ENCODE results near the gene BTN3A1. TPM values are rescaled to one million over a fixed set of nuclear protein-coding genes. Genes with fewer than 3 reads are reported as not detected.

Gene BTN3A1
- total RNA-seq, 3 donors from 2014 or later (not counting 1 experiment from before 2014, with no cell fraction given) = 285 to 373 (median 348) TPM

- no peak overlapping the region for H3K4me3 Mint-ChIP-seq
- Histone ChIP-seq H3K27me3 (ENCODE audit: control insufficient read depth, insufficient read depth, low read length) (no peaks in the 10 kb centered on the region), H3K4me3 (ENCODE audit: low read length) (no peak overlapping the region), H3K9me3 (ENCODE audit: control insufficient read depth, insufficient read depth, low read length) (no peaks in the 10 kb centered on the region), H3K36me3 (ENCODE audit: control insufficient read depth, insufficient read depth, low read length) (peaks cover 17% of the 10 kb centered on the region), H3K27ac (ENCODE audit: low read length) (no peak overlapping the region), H3K4me1 (ENCODE audit: control insufficient read depth, insufficient read depth, low read length) (peaks cover 16% of the 10 kb centered on the region)
- no peak for DNase-seq
- no peaks in the 10 kb centered on the region for H3K27me3 Mint-ChIP-seq (ENCODE audit: low read depth in 2 of 2)
- peak overlapping the region; percentile 64 to 100 for H3K27ac Mint-ChIP-seq
- no peaks in the 10 kb centered on the region for H3K9me3 Mint-ChIP-seq
- no peak for TF ChIP-seq CTCF (IDR thresholded peaks at IDR 0.05)
- H3K4me1 Mint-ChIP-seq = peaks cover 47 to 48% of the 10 kb centered on the region in 2 donors
- no peak for ATAC-seq
- peaks cover 7% of the 10 kb centered on the region for H3K36me3 Mint-ChIP-seq
- 93% methylated on average over 3 of the region's 3 CpGs for WGBS (ENCODE audit: insufficient coverage)
- intact Hi-C loops (cut with micrococcal nuclease) = loop anchor here (5.0 kb wide), 1 partner anchor 77 kb away; the partner anchor contains the start of gene BTN2A1
Measured at GRCh38 chr6:26380256-26380655, 21.8 kb upstream of the BTN3A1 start.

- WGBS (ENCODE audit: insufficient coverage) = 98% methylated on average over 6 of the region's 6 CpGs
- Histone ChIP-seq H3K27me3 (ENCODE audit: control insufficient read depth, insufficient read depth, low read length) (no peaks in the 10 kb centered on the region), H3K4me1 (ENCODE audit: control insufficient read depth, insufficient read depth, low read length) (peaks cover 16% of the 10 kb centered on the region), H3K36me3 (ENCODE audit: control insufficient read depth, insufficient read depth, low read length) (peaks cover 5% of the 10 kb centered on the region), H3K4me3 (ENCODE audit: low read length) (no peak overlapping the region), H3K27ac (ENCODE audit: low read length) (no peak overlapping the region), H3K9me3 (ENCODE audit: control insufficient read depth, insufficient read depth, low read length) (no peaks in the 10 kb centered on the region)
- peaks cover 43 to 58% of the 10 kb centered on the region in 2 donors for H3K4me1 Mint-ChIP-seq
- H3K27ac Mint-ChIP-seq = peak overlapping the region; percentile 98 to 100
- intact Hi-C loops (cut with micrococcal nuclease) = loop anchor here (2.0 to 5.0 kb wide), 2 partner anchors 21 to 75 kb away; partner anchors contain the start of genes BTN2A1 and BTN3A1
- no peak for TF ChIP-seq CTCF (IDR thresholded peaks at IDR 0.05)
- no peak for ATAC-seq
- peaks cover 6% of the 10 kb centered on the region for H3K36me3 Mint-ChIP-seq
- H3K27me3 Mint-ChIP-seq (ENCODE audit: low read depth in 2 of 2) = no peaks in the 10 kb centered on the region
- H3K9me3 Mint-ChIP-seq = no peaks in the 10 kb centered on the region
- no peak for DNase-seq
- peak overlapping the region; percentile 100 for H3K4me3 Mint-ChIP-seq
Measured at GRCh38 chr6:26382121-26382520, 20.0 kb upstream of the BTN3A1 start.

GRCh38 chr6:26383624-26384417 lies 18.3 kb upstream of the BTN3A1 start:
- Mint-ChIP-seq H3K4me1 (peaks cover 32 to 58% of the 10 kb centered on the region in 2 donors), H3K27ac (peak overlapping the region; percentile 98 to 100), H3K36me3 (peaks cover 6% of the 10 kb centered on the region), H3K27me3 (ENCODE audit: low read depth in 2 of 2) (no peaks in the 10 kb centered on the region), H3K4me3 (peak overlapping the region; percentile 100), H3K9me3 (no peaks in the 10 kb centered on the region)
- DNase-seq = peak; percentile 26 to 51
- Histone ChIP-seq H3K4me3 (ENCODE audit: low read length) (peak overlapping the region; percentile 77), H3K27ac (ENCODE audit: low read length) (peak overlapping the region; percentile 86), H3K36me3 (ENCODE audit: control insufficient read depth, insufficient read depth, low read length) (no peaks in the 10 kb centered on the region), H3K4me1 (ENCODE audit: control insufficient read depth, insufficient read depth, low read length) (peaks cover 16% of the 10 kb centered on the region), H3K27me3 (ENCODE audit: control insufficient read depth, insufficient read depth, low read length) (no peaks in the 10 kb centered on the region), H3K9me3 (ENCODE audit: control insufficient read depth, insufficient read depth, low read length) (no peaks in the 10 kb centered on the region)
- WGBS (ENCODE audit: insufficient coverage) = 27% methylated on average over 7 of the region's 7 CpGs
- ATAC-seq = peak in 1 of 3 donors; percentile 21
- intact Hi-C loops (cut with micrococcal nuclease) = loop anchor here (2.0 to 5.0 kb wide), 2 partner anchors 19 to 73 kb away; partner anchors contain the start of genes BTN2A1 and BTN3A1
- no peak for TF ChIP-seq CTCF (IDR thresholded peaks at IDR 0.05)
